Adrenal gland (tissue), 12 donors: ENCODE results near the gene KAZN. TPM values are rescaled to one million over a fixed set of nuclear protein-coding genes. Genes with fewer than 3 reads are reported as not detected.

Experiments
- DNase-seq, 7 donors: peaks; one replicate each; pipeline ENCODE4 v3.0.0-alpha.2; 2019 to 2020
- H3K27ac ChIP-seq, 5 donors: fragments of 200-600 bp; sonication (generic) in 4 of 5; 1 replicate in 3 of 5; 2 replicates in 2 of 5; pipeline versions ENCODE4 v1.5.1 to v1.8.0; 2016 to 2020; ENCODE audit warnings: mild to moderate bottlenecking in 1 of 5
- H3K27me3 ChIP-seq: fragments of 200-600 bp; 2 replicates; pipeline ENCODE4 v1.8.0; 2021
- H3K36me3 ChIP-seq, 2 donors: fragments of 200-600 bp; replicated peaks in 1 of 2; 1 replicate in 1 of 2; 2 replicates in 1 of 2; pipeline versions ENCODE4 v1.5.1 to v1.8.0; 2018 to 2022
- H3K4me1 ChIP-seq, 2 donors: fragments of 200-600 bp; replicated peaks in 1 of 2; 1 replicate in 1 of 2; 2 replicates in 1 of 2; pipeline versions ENCODE4 v1.5.1 to v1.8.0; 2018 to 2021
- H3K4me3 ChIP-seq, 4 donors: fragments of 200-600 bp; sonication (generic) in 3 of 4; one replicate each; pipeline ENCODE4 v1.5.1; 2016 to 2018
- H3K9me3 ChIP-seq, 3 donors: fragments of 200-600 bp; sonication (generic) in 1 of 3; replicated peaks in 1 of 3; 1 replicate in 2 of 3; 2 replicates in 1 of 3; pipeline versions ENCODE4 v1.5.1 to v1.8.0; 2016 to 2021
- CTCF ChIP-seq, 6 experiments: fragments of 450-650 bp in 4 of 6; fragments of 200-600 bp in 2 of 6; sonication (generic) in 1 of 6; IDR thresholded peaks; 1 replicate in 5 of 6; 2 replicates in 1 of 6; pipeline versions ENCODE4 v1.5.1 to v1.8.0; 2016 to 2021; ENCODE audit warnings: antibody characterized with exemption in 6 of 6, mild to moderate bottlenecking in 2 of 6, moderate library complexity in 1 of 6
- POLR2A ChIP-seq, 2 donors: fragments of 450-650 bp; IDR thresholded peaks; one replicate each; pipeline ENCODE4 v1.6.1; 2017; ENCODE audit warnings: antibody characterized with exemption in 2 of 2, mild to moderate bottlenecking in 2 of 2, moderate library complexity in 1 of 2
- WGBS, 4 donors: extraction: QIAGEN DNeasy Blood & Tissue Kit in 2 of 4; methylation state at CpG; one replicate each; pipeline versions ENCODE4 v1.1.5 to v1.1.7; 2013 to 2017; 5-methylcytosine and 5-hydroxymethylcytosine counted together
- intact Hi-C, 2 donors: fragments of 100-400 bp; cut with DNase I; formaldehyde crosslinking; loops; one replicate each; pipeline versions ENCODE4 v1.14.1 to v1.15.0; 2022 to 2023
- polyA plus RNA-seq, 3 donors: library from polyadenylated mRNA; stranded (reverse); fragments of 200-250 nt in 2 of 3; fragments of 350-450 nt in 1 of 3; fragmentation: Illumina TruSeq in 1 of 3; extraction: RNeasy Lipid Tissue Mini Kit (QIAGEN cat#74804) in 1 of 3; gene quantifications; one replicate each; pipeline ENCODE4 v1.2.3, GENCODE V29; 2013 to 2014
- total RNA-seq, 9 donors: library from RNA; depleted of rRNA in 4 of 9; stranded (reverse); fragments of >200 nt in 4 of 9; fragments of 120-200 nt in 1 of 9; fragmentation: NEBNext Ultra II Directional in 1 of 9; extraction: Animal tissue kit (Norgen Biotek cat#: 25700) in 1 of 9; gene quantifications; one replicate each; pipeline versions ENCODE4 v1.1.0 to v1.2.4, GENCODE V29; 2013 to 2023
- donor health status: healthy with polysubstance abuse.
- donor health status: Bipolar disorder and iron deficiency.
- donor health status: DM: yes; HTN: yes; CAD: no.
- donor health status: DM: no; HTN: no; CAD: no.
- donor health status: DM: no; HTN: no; CAD: no.
- donor health status: DM: yes; HTN: yes; CAD: no.

KAZN gene
- total and polyA plus RNA-seq, 12 donors, result 5.9 to 63.4 (median 29.5) TPM

- Histone ChIP-seq H3K27me3 (no peaks in the 10 kb centered on the region), H3K27ac (no peak overlapping the region), H3K4me3 (no peak overlapping the region), H3K36me3 (no peaks in the 10 kb centered on the region), H3K9me3 (no peaks in the 10 kb centered on the region), H3K4me1 (no peaks in the 10 kb centered on the region)
- 70 to 76% (median 72%) methylated on average over 9 of the region's 9 CpGs for WGBS, 4 donors
- no peak for DNase-seq
- intact Hi-C loops, result no loop called here
- TF ChIP-seq POLR2A (IDR thresholded peaks at IDR 0.05) (no peak), CTCF (IDR thresholded peaks at IDR 0.05) (no peak)
Measured at GRCh38 chr1:14570514-14570913, 28.0 kb upstream of the KAZN start.

GRCh38 chr1:14571810-14572767 is 26.4 kb upstream of the KAZN start:
- 87 to 90% (median 88%) methylated on average over 17 of the region's 17 CpGs for WGBS, 4 donors
- no peaks in the 10 kb centered on the region for H3K27me3 ChIP-seq

GRCh38 chr1:14572861-14573260 is 25.6 kb upstream of the KAZN start:
- intact Hi-C loops, result no loop called here
- TF ChIP-seq CTCF (IDR thresholded peaks at IDR 0.05) (no peak), POLR2A (IDR thresholded peaks at IDR 0.05) (no peak)
- 74 to 94% (median 93%) methylated on average over 4 of the region's 4 CpGs for WGBS, 4 donors

More at GRCh38 chr1:14571810-14572767, 26.4 kb upstream of the KAZN start:
- Histone ChIP-seq H3K4me1 (no peaks in the 10 kb centered on the region), H3K36me3 (no peaks in the 10 kb centered on the region), H3K4me3 (no peak overlapping the region), H3K9me3 (no peaks in the 10 kb centered on the region), H3K27ac (no peak overlapping the region)
- peak in 3 of 6 experiments; percentile 11 to 37 (median 27) for TF ChIP-seq CTCF (IDR thresholded peaks at IDR 0.05)
- TF ChIP-seq POLR2A (IDR thresholded peaks at IDR 0.05), result no peak
- DNase-seq, result peak in 1 of 7 donors; percentile 10
- intact Hi-C loops, result no loop called here

GRCh38 chr1:14576155-14576554 is 22.3 kb upstream of the KAZN start:
- TF ChIP-seq CTCF (IDR thresholded peaks at IDR 0.05) (no peak), POLR2A (IDR thresholded peaks at IDR 0.05) (no peak)
- Histone ChIP-seq H3K36me3 (no peaks in the 10 kb centered on the region), H3K4me3 (no peak overlapping the region), H3K27ac (no peak overlapping the region), H3K9me3 (no peaks in the 10 kb centered on the region), H3K27me3 (no peaks in the 10 kb centered on the region), H3K4me1 (no peaks in the 10 kb centered on the region)
- DNase-seq, result no peak
- 85 to 93% (median 90%) methylated on average over 2 of the region's 2 CpGs for WGBS, 4 donors
- intact Hi-C loops, result no loop called here

More at GRCh38 chr1:14572861-14573260, 25.6 kb upstream of the KAZN start:
- Histone ChIP-seq H3K27me3 (no peaks in the 10 kb centered on the region), H3K9me3 (no peaks in the 10 kb centered on the region), H3K4me3 (no peak overlapping the region), H3K27ac (no peak overlapping the region), H3K36me3 (no peaks in the 10 kb centered on the region), H3K4me1 (no peaks in the 10 kb centered on the region)
- DNase-seq, result no peak
